ENCODE data around the gene TAPBP.

GRCh38 chr6:33330736-33331135 lies 16.9 kb upstream of the TAPBP start:
- TF ChIP-seq CTCF (conservative IDR thresholded peaks at IDR 0.05) (no peak), ZFX (IDR thresholded peaks at IDR 0.05) (no peak)
